Right atrium auricular region (tissue), 2 donors: ENCODE results near the gene MTR. TPM values are rescaled to one million over a fixed set of nuclear protein-coding genes. Genes with fewer than 3 reads are reported as not detected.

Experiments used
- DNase-seq: peaks from one replicate; pipeline ENCODE4 v3.0.0-alpha.2; 2019; ENCODE audit warnings: low spot score
- H3K27ac ChIP-seq, 2 donors: fragments of 200-600 bp; sonication (generic); 1 replicate in 1 of 2; 2 replicates in 1 of 2; pipeline ENCODE4 v1.5.1; 2016 to 2019
- H3K27me3 ChIP-seq, 2 donors: fragments of 200-600 bp; sonication (generic); one replicate each; pipeline versions ENCODE4 v1.5.1 to v1.6.0; 2017 to 2019
- H3K36me3 ChIP-seq: fragments of 200-600 bp; sonication (generic); one replicate; pipeline ENCODE4 v1.5.1; 2016
- H3K4me1 ChIP-seq, 2 donors: fragments of 200-600 bp; sonication (generic); one replicate each; pipeline versions ENCODE4 v1.5.1 to v1.6.0; 2017 to 2019
- H3K4me3 ChIP-seq, 2 donors: fragments of 200-600 bp; sonication (generic); 1 replicate in 1 of 2; 2 replicates in 1 of 2; pipeline ENCODE4 v1.5.1; 2017 to 2019; ENCODE audit warnings: mild to moderate bottlenecking in 1 of 2, moderate library complexity in 1 of 2
- H3K9me3 ChIP-seq, 2 donors: fragments of 200-600 bp; sonication (generic); one replicate each; pipeline ENCODE4 v1.5.1; 2019
- total RNA-seq, 2 donors: library from RNA; depleted of rRNA; stranded (reverse); fragments of >200 nt; gene quantifications; one replicate each; pipeline ENCODE4 v1.1.0, GENCODE V29; 2016
- TF ChIP-seq, protein P1 (sequence below), 2 donors: fragments of 200-600 bp; sonication (generic); IDR thresholded peaks; one replicate each; pipeline ENCODE4 v1.5.1; 2019; ENCODE audit warnings: antibody characterized with exemption in 2 of 2

Gene MTR
- total RNA-seq, 2 donors from 2014 or later = 21.8 to 30.4 TPM

DNA sequence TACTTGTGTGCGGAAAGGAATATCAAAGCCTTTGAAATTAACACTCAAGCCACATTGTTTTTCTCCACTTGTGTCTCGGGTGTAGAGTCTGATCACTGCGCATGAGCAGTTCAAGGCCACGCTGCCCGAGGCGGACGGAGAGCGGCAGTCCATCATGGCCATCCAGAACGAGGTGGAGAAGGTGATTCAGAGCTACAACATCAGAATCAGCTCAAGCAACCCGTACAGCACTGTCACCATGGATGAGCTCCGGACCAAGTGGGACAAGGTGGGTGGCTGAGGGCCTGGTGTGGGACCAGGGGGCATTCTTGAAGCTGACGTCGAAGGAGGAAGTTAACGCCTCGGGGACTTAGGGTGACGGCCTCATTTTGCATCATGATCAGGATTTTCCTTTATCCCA, 43.7 kb upstream of the MTR start:
- no peak overlapping the region for H3K4me3 ChIP-seq
- H3K4me1 ChIP-seq = peaks cover 0 to 21% of the 10 kb centered on the region in 2 donors
- TF ChIP-seq, protein P1, sequence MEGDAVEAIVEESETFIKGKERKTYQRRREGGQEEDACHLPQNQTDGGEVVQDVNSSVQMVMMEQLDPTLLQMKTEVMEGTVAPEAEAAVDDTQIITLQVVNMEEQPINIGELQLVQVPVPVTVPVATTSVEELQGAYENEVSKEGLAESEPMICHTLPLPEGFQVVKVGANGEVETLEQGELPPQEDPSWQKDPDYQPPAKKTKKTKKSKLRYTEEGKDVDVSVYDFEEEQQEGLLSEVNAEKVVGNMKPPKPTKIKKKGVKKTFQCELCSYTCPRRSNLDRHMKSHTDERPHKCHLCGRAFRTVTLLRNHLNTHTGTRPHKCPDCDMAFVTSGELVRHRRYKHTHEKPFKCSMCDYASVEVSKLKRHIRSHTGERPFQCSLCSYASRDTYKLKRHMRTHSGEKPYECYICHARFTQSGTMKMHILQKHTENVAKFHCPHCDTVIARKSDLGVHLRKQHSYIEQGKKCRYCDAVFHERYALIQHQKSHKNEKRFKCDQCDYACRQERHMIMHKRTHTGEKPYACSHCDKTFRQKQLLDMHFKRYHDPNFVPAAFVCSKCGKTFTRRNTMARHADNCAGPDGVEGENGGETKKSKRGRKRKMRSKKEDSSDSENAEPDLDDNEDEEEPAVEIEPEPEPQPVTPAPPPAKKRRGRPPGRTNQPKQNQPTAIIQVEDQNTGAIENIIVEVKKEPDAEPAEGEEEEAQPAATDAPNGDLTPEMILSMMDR (IDR thresholded peaks at IDR 0.05) = no peak

DNA sequence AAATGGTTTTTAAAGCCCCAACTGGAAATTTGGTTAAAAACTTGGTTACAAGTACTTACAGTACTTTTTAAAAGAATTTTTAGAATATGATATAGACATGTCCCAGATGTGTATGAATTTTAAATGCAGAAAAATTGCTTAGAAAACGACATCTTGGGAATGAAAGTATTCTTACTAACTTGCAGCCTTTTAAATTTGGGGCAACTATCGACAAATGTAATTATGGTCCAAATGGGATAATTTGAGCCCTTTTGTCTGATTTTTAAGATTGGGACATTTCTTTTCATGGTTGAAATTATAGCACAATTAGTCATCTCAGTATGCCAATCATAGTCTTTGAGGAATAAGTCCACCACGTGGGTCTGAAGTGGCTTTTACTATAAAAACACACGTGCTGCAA, 43.2 kb upstream of the MTR start:
- H3K4me1 ChIP-seq = peaks cover 0 to 21% of the 10 kb centered on the region in 2 donors
- no peaks in the 10 kb centered on the region for H3K27me3 ChIP-seq
- no peak overlapping the region for H3K4me3 ChIP-seq
- no peaks in the 10 kb centered on the region for H3K9me3 ChIP-seq
- TF ChIP-seq, protein P1 (IDR thresholded peaks at IDR 0.05) = no peak
- no peak for DNase-seq
- H3K27ac ChIP-seq = peak overlapping the region in 1 of 2 donors; percentile 9
- peaks cover 82% of the 10 kb centered on the region for H3K36me3 ChIP-seq

More for the DNA sequence above, 43.7 kb upstream of the MTR start:
- no peak for DNase-seq
- Histone ChIP-seq H3K27me3 (no peaks in the 10 kb centered on the region), H3K27ac (peak overlapping the region; percentile 4 to 9), H3K9me3 (no peaks in the 10 kb centered on the region), H3K36me3 (peaks cover 82% of the 10 kb centered on the region)

DNA sequence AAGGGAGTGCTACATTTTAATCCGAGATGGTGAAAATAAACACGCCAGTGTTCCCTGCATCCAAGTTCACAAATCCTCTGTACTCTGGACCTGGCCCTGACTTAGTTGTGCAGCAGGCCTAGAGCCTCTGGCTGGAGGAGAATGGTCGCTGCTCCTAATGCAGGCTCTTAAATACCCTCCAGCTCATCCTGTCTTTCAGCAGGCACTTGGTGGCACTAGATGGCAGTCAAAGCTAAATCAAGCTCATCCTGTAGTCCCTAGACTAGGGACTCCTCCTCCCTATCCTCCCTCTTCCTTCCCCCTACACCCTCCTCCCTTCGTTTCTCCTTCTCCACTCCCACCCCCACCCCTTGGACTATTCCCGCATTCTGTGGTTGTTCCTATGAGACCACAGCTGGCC, 41.6 kb upstream of the MTR start:
- TF ChIP-seq, protein P1 (IDR thresholded peaks at IDR 0.05) = peak in 1 of 2 donors; percentile 34
- Histone ChIP-seq H3K27ac (peak overlapping the region; percentile 47 to 69), H3K4me1 (peaks cover 0 to 16% of the 10 kb centered on the region in 2 donors), H3K4me3 (no peak overlapping the region), H3K27me3 (no peaks in the 10 kb centered on the region), H3K36me3 (peaks cover 82% of the 10 kb centered on the region), H3K9me3 (no peaks in the 10 kb centered on the region)
- no peak for DNase-seq

DNA sequence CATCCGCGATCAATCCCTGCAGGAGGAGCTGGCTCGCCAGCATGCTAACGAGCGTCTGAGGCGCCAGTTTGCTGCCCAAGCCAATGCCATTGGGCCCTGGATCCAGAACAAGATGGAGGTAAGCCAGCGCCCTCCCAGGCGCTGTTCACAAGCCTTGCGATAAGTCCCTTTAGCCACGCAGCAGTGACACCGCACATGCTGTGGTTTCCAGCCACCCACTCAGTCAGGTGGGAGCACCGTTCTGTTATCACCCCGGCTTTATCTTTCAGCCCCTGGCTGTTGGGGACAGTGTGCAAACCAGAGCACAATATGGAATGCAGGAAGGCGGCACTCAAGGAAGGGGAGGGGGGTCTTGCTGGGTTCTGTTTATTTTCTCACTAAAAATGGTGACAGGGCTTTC, 41.1 kb upstream of the MTR start:
- TF ChIP-seq, protein P1 (IDR thresholded peaks at IDR 0.05) = no peak
- H3K36me3 ChIP-seq = peaks cover 82% of the 10 kb centered on the region
- no peak overlapping the region for H3K4me3 ChIP-seq
- H3K27me3 ChIP-seq = no peaks in the 10 kb centered on the region
- peaks cover 0 to 16% of the 10 kb centered on the region in 2 donors for H3K4me1 ChIP-seq
- H3K9me3 ChIP-seq = no peaks in the 10 kb centered on the region
- peak overlapping the region; percentile 47 to 69 for H3K27ac ChIP-seq
- DNase-seq = no peak

DNA sequence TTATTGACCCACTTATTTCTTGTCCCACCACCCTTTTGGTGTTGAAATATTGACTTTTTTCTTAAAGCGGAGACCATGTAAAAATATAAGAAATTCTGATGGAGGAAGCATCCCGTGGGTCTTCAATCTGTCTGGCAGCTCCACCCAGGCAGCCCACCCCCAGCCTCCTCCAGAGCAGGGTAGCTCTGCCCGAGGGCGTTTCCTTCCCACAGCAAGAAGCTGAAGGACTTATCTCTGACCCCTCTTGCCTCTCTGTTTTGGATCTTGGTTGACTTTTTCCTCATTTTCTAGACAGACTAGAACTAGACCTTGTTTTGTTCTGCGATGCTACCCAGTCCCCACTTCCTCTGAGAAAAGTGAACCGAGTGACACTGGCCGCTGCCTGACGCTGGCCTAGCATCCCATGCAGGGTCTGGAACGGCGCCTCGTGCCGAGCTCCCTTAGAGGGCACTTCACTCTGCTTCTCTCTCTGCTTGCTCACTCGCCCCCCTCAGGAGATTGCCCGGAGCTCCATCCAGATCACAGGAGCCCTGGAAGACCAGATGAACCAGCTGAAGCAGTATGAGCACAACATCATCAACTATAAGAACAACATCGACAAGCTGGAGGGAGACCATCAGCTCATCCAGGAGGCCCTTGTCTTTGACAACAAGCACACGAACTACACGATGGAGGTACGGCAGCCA, 40.4 kb upstream of the MTR start:
- Histone ChIP-seq H3K27me3 (no peaks in the 10 kb centered on the region), H3K4me3 (no peak overlapping the region), H3K27ac (peak overlapping the region; percentile 47 to 69), H3K36me3 (peaks cover 82% of the 10 kb centered on the region), H3K9me3 (no peaks in the 10 kb centered on the region), H3K4me1 (peaks cover 0 to 16% of the 10 kb centered on the region in 2 donors)
- DNase-seq = no peak
- TF ChIP-seq, protein P1 (IDR thresholded peaks at IDR 0.05) = no peak

DNA sequence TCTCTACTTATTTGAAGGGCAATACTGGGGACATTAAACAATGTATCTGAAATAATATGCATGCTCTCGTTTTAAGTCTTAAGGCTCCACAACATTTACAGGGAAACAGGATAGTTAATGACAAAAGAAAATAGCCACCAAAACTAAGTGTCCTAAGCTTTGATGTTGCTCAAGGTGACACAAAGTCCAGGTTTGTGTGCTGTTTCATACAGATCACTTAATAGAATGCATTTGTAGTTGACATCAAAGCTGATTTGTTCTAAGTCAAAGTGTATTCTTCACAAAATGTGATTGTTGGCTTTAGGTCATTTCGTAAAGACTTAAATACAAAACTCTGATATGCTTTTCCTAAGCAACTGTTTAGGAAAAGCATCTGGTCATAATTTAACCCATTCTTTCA, 37.5 kb upstream of the MTR start:
- no peak for DNase-seq
- Histone ChIP-seq H3K4me1 (peaks cover 0 to 16% of the 10 kb centered on the region in 2 donors), H3K9me3 (no peaks in the 10 kb centered on the region), H3K36me3 (peaks cover 82% of the 10 kb centered on the region), H3K27ac (no peak overlapping the region), H3K4me3 (no peak overlapping the region), H3K27me3 (no peaks in the 10 kb centered on the region)
- TF ChIP-seq, protein P1 (IDR thresholded peaks at IDR 0.05) = no peak
